Spleen (tissue), 7 donors: ENCODE measurements around the gene SPR.

ENCODE experiments used
- CTCF ChIP-seq, 11 experiments: fragments of 200-600 bp in 7 of 11; fragments of 450-650 bp in 4 of 11; sonication (generic) in 4 of 11; IDR thresholded peaks in 8 of 11; conservative IDR thresholded peaks in 3 of 11; 1 replicate in 7 of 11; 2 replicates in 4 of 11; pipeline versions ENCODE4 v1.4.0 to v1.8.0; 2016 to 2021; ENCODE audit warnings: antibody characterized with exemption in 11 of 11, inconsistent platforms in 4 of 11, mild to moderate bottlenecking in 1 of 11
- POLR2AphosphoS5 ChIP-seq, 3 donors: sonication (generic); formaldehyde crosslinking; IDR thresholded peaks; one replicate each; pipeline ENCODE4 v1.5.1; 2017; ENCODE audit warnings: antibody characterized with exemption in 3 of 3
- donor health status: DM: no; HTN: no; CAD: no; lungs with moderate emphysema.
- donor health status: DM: no; HTN: no; CAD: no.
- donor health status: DM: no; HTN: no; CAD: no.

DNA sequence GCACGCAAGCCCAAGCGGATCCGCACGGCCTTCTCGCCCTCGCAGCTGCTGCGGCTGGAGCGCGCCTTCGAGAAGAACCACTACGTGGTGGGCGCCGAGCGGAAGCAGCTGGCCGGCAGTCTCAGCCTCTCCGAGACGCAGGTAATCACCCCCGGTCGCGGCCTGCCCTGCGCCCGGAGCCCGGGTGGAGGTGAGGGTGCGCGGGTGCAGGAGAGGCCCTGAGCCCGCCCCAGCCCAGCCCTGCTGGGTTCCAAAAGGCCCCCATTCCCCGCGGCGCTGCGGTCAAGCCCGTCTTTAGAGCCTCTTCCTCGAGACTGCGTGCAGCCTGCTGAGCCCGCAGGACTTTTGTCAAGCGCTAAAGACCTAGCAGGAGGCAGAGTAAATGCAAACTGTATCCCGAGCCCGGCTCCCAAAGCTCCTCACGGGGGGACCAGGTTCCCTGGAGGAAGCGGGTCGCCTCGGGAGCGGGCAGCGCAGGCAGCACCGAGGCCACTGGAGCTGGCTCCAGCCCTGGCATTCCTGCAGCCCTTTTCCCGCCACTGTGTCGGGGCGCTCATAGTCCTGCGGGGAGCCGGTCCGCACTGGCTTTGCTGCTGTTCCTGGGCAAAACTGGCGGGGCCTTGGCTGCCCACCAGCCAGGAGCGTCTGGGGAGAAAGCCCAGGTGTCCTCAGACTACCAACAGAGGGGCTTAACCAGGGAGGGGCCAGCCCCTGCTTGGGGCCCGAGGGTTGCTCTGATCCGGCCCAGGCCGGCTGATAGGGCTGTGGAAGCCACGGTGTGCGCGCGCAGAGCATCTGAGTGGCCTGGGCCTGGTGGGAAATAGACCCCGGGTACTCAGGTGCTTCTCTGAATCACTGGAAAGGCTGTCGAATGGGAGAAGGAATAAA lies 37.4 kb downstream of the SPR start:
- TF ChIP-seq POLR2AphosphoS5 (IDR thresholded peaks at IDR 0.05) (no peak), CTCF (IDR thresholded peaks at IDR 0.05 in 8 of 11, conservative IDR thresholded peaks at IDR 0.05 in 3 of 11) (no peak)
